Neural cell (in vitro differentiated cells): Measurements from ENCODE around the gene CD101.

ENCODE experiments used
- CTCF ChIP-seq: fragments of 450-650 bp; IDR thresholded peaks from 2 replicates; pipeline ENCODE4 v1.5.1; 2014; ENCODE audit warnings: antibody characterized with exemption, mild to moderate bottlenecking, moderate library complexity; ENCODE audit not compliant: poor library complexity, severe bottlenecking
- EP300 ChIP-seq: fragments of 450-650 bp; conservative IDR thresholded peaks from 2 replicates; pipeline ENCODE4 v1.6.1; 2014; ENCODE audit warnings: antibody characterized with exemption, mild to moderate bottlenecking, moderate library complexity; ENCODE audit not compliant: poor library complexity, severe bottlenecking
- POLR2AphosphoS5 ChIP-seq: IDR thresholded peaks from 2 replicates; pipeline ENCODE4 v1.6.1; 2012
- RAD21 ChIP-seq: fragments of 450-650 bp; conservative IDR thresholded peaks from 2 replicates; pipeline ENCODE4 v1.6.1; 2014; ENCODE audit warnings: antibody characterized with exemption, mild to moderate bottlenecking, moderate library complexity
- REST ChIP-seq: IDR thresholded peaks from 2 replicates; pipeline ENCODE4 v1.6.1; 2012; ENCODE audit warnings: borderline replicate concordance
- SMC3 ChIP-seq: fragments of 450-650 bp; conservative IDR thresholded peaks from 2 replicates; pipeline ENCODE4 v1.6.1; 2014; ENCODE audit warnings: antibody characterized with exemption, mild to moderate bottlenecking, moderate library complexity; ENCODE audit not compliant: poor library complexity

- no peak for TF ChIP-seq CTCF
- TF ChIP-seq SMC3, result no peak
- no peak for TF ChIP-seq RAD21
- no peak for TF ChIP-seq EP300
- no peak for TF ChIP-seq POLR2AphosphoS5
- TF ChIP-seq REST, result no peak
Measured at GRCh38 chr1:117011334-117011733, 9.8 kb downstream of the CD101 start.
